Skeletal muscle tissue (tissue), 4 donors: ENCODE results near the gene ARID4A. TPM values are rescaled to one million over a fixed set of nuclear protein-coding genes. Genes with fewer than 3 reads are reported as not detected.
"Not testable (repeated sequence)": the region's sequence is repeated elsewhere in the genome, so short reads cannot be mapped to it uniquely, and the experiment has no call there.

Source experiments
- H3K27ac ChIP-seq: one replicate; pipeline ENCODE4 v1.7.0; 2013; ENCODE audit warnings: mild to moderate bottlenecking, low read depth, low read length, inconsistent platforms
- H3K27me3 ChIP-seq, 3 donors: one replicate each; pipeline ENCODE4 v1.7.0; 2013; ENCODE audit warnings: low read length in 3 of 3; ENCODE audit not compliant: control insufficient read depth in 3 of 3, insufficient read depth in 3 of 3
- H3K36me3 ChIP-seq, 3 donors: one replicate each; pipeline ENCODE4 v1.7.0; 2013; ENCODE audit warnings: low read length in 3 of 3; ENCODE audit not compliant: control insufficient read depth in 3 of 3, insufficient read depth in 3 of 3
- H3K4me1 ChIP-seq, 3 donors: one replicate each; pipeline ENCODE4 v1.7.0; 2013; ENCODE audit warnings: low read length in 3 of 3, mild to moderate bottlenecking in 3 of 3; ENCODE audit not compliant: control insufficient read depth in 3 of 3, insufficient read depth in 3 of 3
- H3K4me3 ChIP-seq, 3 donors: one replicate each; pipeline ENCODE4 v1.7.0; 2013; ENCODE audit warnings: low read length in 3 of 3
- H3K9ac ChIP-seq, 3 donors: one replicate each; pipeline ENCODE4 v1.7.0; 2013; ENCODE audit warnings: low read length in 3 of 3, mild to moderate bottlenecking in 3 of 3, moderate library complexity in 2 of 3, low read depth in 1 of 3
- H3K9me3 ChIP-seq, 3 donors: one replicate each; pipeline ENCODE4 v1.7.0; 2013; ENCODE audit warnings: low read length in 3 of 3; ENCODE audit not compliant: control insufficient read depth in 3 of 3
- total RNA-seq: library from RNA; depleted of rRNA; stranded (reverse); fragments of >200 nt; gene quantifications from one replicate; pipeline ENCODE4 v1.2.3, GENCODE V29; 2014
- donor health status: Osteomylitis.

ARID4A gene
- total RNA-seq, 1 donor from 2014 or later = 17.7 TPM

DNA sequence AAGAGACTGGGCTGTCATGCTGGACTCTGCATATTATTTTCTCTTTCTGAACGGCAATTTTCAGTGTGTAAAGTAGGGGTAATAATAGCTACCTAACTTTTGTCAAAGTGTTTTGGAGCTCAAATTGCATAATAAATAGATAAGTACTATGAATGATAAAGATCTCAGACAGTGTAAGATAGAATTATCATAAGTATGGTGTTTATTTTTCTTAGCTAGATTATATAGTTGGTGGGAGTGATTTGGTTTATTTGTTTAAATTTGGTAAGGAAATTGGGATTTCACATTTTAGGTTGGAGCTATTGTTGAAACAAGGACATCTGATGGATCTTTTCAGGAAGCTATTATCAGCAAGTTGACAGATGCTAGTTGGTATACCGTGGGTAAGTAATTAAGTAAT lies 7.4 kb downstream of the ARID4A start:
- Histone ChIP-seq H3K4me1 (peaks cover 0 to 3% (median 2%) of the 10 kb centered on the region in 3 donors), H3K9me3 (no peaks in the 10 kb centered on the region), H3K27ac (no peak overlapping the region), H3K27me3 (no peaks in the 10 kb centered on the region), H3K4me3 (no peak overlapping the region), H3K36me3 (peaks cover 0 to 24% (median 14%) of the 10 kb centered on the region in 3 donors), H3K9ac (no peak overlapping the region)

DNA sequence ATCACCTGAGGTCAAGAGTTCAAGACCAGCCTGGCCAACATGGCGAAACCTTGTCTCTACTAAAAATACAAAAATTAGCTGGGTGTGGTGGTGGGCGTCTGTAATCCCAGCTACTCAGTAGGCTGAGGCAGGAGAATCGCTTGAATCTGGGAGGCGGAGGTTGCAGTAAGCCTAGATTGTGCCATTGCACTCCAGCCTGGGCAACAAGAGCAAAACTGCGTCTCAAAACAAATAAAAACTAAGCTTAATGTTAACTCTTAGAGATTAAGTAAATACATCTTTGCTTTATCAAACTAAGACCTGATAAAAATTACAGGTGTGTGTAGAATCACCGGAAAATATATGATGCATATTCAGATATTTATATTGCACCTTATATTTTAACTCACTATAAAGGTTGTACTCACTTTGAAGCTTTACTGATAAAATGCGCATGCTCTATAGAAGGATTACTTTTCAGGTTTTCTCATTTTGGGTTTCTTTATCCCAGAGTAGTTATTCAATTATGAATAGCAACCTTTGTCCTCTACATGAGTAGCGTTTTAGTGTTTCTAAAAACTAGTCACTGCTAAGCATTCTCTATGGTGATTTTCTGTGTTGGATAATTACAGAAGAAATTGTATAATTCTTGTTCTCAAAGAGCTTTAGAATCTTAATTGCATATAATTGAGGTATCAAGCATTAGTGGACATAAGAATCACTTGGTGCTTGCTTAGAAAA lies 9.4 kb downstream of the ARID4A start:
- H3K27me3 ChIP-seq = no peaks in the 10 kb centered on the region
- peaks cover 0 to 24% (median 14%) of the 10 kb centered on the region in 3 donors for H3K36me3 ChIP-seq
- H3K9ac ChIP-seq = no peak overlapping the region
- H3K4me3 ChIP-seq = no peak overlapping the region
- no peaks in the 10 kb centered on the region for H3K4me1 ChIP-seq
- no peaks in the 10 kb centered on the region for H3K9me3 ChIP-seq
- H3K27ac ChIP-seq = no peak overlapping the region

DNA sequence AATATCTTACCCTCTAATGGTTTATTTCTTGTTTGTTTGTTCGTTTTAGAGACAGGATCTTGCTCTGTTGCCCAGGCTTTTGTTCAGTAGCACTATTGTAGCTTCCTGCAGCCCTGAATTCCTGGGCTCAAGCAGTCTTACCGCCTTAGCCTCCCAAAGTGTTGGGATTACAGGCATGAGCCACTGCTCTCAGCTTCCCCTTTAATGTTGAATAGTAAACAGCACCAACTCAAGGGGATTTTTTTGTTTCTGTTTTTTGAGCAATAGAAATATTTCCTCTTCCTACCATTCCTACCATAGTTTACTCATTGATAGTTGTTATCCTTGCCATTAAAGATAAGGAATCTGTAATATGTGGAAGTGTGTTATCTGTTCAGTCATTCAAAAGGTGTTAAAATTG lies 10.7 kb downstream of the ARID4A start:
- no peaks in the 10 kb centered on the region for H3K27me3 ChIP-seq
- H3K9me3 ChIP-seq = no peaks in the 10 kb centered on the region
- no peak overlapping the region for H3K27ac ChIP-seq
- no peaks in the 10 kb centered on the region for H3K4me1 ChIP-seq
- no peak overlapping the region for H3K4me3 ChIP-seq
- H3K36me3 ChIP-seq = peaks cover 2 to 20% (median 14%) of the 10 kb centered on the region in 3 donors
- H3K9ac ChIP-seq = no peak overlapping the region

DNA sequence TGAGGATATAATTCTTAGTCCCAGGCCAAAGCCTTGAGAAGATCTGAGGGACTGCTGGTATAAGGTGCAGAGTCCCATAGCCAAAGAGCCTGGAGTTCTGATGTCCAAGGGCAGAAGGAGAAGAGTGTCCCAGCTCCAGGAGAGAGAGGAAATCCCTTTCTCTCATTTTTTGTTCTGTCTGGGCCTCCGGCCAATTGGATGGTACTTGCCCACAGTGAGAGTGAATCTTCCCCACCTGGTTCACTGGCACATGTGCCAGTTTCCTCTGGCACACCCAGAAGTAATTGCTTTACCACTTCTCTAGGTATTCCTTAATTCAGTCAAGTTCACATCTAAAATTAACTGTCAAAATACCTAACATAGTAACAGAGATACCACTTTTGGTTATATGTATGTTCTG lies 15.3 kb downstream of the ARID4A start:
- no peaks in the 10 kb centered on the region for H3K9me3 ChIP-seq
- H3K27me3 ChIP-seq = no peaks in the 10 kb centered on the region
- H3K4me3 ChIP-seq = no peak overlapping the region
- peaks cover 2 to 9% (median 9%) of the 10 kb centered on the region in 3 donors for H3K36me3 ChIP-seq
- H3K27ac ChIP-seq = no peak overlapping the region
- no peak overlapping the region for H3K9ac ChIP-seq
- no peaks in the 10 kb centered on the region for H3K4me1 ChIP-seq

DNA sequence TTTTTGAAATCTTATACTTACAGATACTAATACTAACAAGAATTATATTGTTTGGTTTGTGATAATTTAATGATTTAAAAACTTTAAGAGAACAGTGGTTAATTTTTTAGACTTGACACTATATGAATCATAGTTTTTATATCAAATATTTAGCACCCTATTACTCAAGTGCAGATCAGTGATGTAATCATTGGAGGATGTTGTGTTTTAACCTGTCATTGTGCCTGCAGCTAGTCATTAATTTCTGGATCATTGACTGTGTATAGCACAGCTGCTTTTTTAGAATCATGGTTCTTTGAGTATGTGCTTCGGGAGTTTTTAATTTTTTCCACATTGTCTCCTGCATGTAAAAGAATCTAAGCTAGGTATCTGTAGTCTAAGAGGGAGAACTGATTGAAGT lies 17.3 kb downstream of the ARID4A start:
- H3K4me1 ChIP-seq = no peaks in the 10 kb centered on the region
- H3K36me3 ChIP-seq = peaks cover 5 to 12% (median 11%) of the 10 kb centered on the region in 3 donors
- H3K4me3 ChIP-seq = no peak overlapping the region
- no peak overlapping the region for H3K9ac ChIP-seq
- H3K9me3 ChIP-seq = no peaks in the 10 kb centered on the region
- no peak overlapping the region for H3K27ac ChIP-seq
- H3K27me3 ChIP-seq = no peaks in the 10 kb centered on the region

DNA sequence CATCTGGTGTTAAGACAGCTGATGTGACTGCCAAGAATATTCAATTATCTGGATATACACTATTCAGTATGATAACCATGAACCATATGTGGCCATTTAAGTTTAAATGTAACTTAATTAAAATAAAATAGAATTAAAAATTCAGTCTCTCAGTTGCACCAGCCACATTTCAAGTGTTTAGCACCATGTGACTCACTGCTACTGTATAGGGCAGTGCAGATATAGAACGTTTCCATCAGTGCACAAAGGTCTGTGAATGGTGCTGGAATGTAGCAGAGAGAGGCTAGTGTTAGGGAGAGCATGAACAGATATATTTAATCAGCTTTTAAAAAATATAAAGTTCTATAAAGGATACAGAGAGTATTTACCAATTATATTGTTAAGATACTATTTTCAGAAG lies 28.7 kb downstream of the ARID4A start:
- peaks cover 0 to 7% (median 0%) of the 10 kb centered on the region in 3 donors for H3K4me1 ChIP-seq
- no peak overlapping the region for H3K27ac ChIP-seq
- no peak overlapping the region for H3K4me3 ChIP-seq
- H3K9me3 ChIP-seq = no peaks in the 10 kb centered on the region
- no peak overlapping the region for H3K9ac ChIP-seq
- H3K27me3 ChIP-seq = no peaks in the 10 kb centered on the region
- H3K36me3 ChIP-seq = peaks cover 14 to 50% (median 41%) of the 10 kb centered on the region in 3 donors

DNA sequence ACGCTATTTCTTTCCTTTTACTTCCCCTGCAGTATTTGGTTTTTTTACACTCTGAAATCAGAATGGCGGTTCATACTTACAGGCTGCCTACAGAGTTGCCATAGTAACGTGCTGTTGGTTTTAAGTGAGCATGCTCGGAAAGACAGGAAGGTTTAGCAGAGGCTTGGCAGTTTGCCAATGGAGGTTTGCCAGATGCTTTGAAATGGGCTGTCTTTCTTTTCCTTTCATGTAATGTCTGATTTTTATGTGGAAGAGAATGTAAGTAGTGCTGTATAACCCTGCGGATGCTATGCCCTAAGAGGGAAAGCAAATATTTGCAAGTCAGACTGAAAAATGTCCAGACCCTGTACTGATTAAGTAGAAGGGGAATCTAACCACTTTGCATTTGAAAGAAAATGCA lies 32.8 kb downstream of the ARID4A start:
- Histone ChIP-seq H3K27me3 (no peaks in the 10 kb centered on the region), H3K36me3 (peaks cover 6 to 29% (median 20%) of the 10 kb centered on the region in 3 donors), H3K27ac (no peak overlapping the region), H3K9me3 (no peaks in the 10 kb centered on the region), H3K4me3 (peak overlapping the region in 1 of 3 donors; percentile 17), H3K9ac (no peak overlapping the region), H3K4me1 (peaks cover 0 to 7% (median 0%) of the 10 kb centered on the region in 3 donors)

DNA sequence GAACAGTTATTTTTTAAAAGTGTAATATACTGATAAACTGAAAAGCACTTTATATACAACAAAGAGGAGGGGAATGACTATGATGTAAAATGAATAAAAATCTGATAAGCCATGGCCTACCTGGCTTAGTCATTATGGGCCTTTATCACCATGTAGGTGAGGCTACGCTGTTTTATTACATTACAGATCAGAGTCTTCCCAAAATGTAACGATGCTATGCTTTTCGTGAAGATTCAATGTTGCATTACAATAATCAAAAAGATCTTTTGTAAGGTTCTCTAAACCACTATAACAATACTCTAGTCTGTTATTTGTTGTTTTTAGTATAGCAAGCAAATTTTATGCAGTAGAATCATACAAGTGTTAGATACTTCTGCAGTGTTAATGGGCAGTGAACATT lies 34.2 kb downstream of the ARID4A start:
- Histone ChIP-seq H3K9ac (no peak overlapping the region), H3K4me3 (no peak overlapping the region), H3K27ac (no peak overlapping the region), H3K9me3 (no peaks in the 10 kb centered on the region), H3K4me1 (peaks cover 0 to 7% (median 0%) of the 10 kb centered on the region in 3 donors), H3K27me3 (no peaks in the 10 kb centered on the region), H3K36me3 (peaks cover 0 to 22% (median 14%) of the 10 kb centered on the region in 3 donors)

DNA sequence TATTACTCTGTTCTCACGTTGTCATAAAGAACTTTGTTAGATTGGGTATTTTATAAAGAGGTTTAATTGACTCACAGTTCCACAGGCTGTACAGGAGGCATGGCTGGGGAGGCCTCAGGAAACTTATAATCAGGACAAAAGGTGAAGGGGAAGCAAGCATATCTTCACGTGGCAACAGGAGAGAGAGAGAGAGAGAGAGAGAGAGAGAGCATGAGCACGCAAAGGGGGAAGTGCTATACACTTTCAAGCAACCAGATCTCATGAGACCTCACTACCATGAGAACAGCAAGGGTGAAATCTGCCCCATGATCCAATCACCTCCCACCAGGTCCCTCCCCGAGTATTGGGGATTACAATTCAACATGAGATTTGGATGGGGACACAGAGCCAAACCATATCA lies 41.3 kb downstream of the ARID4A start:
- H3K9me3 ChIP-seq, H3K4me3 ChIP-seq, H3K4me1 ChIP-seq, H3K27me3 ChIP-seq, H3K9ac ChIP-seq, H3K27ac ChIP-seq: not testable (repeated sequence)
- peaks cover 0 to 12% (median 11%) of the 10 kb centered on the region in 3 donors for H3K36me3 ChIP-seq

DNA sequence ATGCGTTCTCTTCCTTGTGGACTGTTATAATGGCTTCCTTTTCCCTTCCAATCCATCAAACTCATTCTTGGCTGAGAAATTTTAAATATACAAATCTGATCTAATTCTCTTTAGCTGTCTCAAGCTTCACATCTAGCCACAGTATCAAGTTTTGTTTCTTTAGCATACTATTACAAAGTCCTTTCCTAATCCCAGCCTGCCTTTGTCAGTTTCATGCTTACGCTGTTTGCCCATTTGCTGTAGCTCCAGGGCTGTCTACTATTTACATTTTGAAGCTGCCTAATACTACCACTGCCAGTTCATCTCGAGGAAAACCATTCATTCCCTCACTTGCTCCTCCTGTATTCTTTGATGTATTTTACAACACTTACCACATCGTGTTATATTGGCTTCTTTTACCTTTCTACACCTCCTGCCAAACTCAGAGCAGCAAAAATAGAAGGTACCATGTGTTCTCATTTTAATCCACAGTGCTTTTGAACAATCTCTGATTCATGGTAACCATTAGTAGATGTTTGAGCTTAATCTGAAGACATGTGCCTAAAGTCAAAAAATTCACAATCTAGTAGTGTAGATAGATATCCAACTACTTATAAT lies 42.9 kb downstream of the ARID4A start:
- H3K9ac ChIP-seq = no peak overlapping the region
- no peak overlapping the region for H3K27ac ChIP-seq
- no peak overlapping the region for H3K4me3 ChIP-seq
- no peaks in the 10 kb centered on the region for H3K4me1 ChIP-seq
- H3K9me3 ChIP-seq = no peaks in the 10 kb centered on the region
- H3K27me3 ChIP-seq = no peaks in the 10 kb centered on the region
- peaks cover 2 to 17% (median 13%) of the 10 kb centered on the region in 3 donors for H3K36me3 ChIP-seq
